Liver (tissue), 9 donors: ENCODE data around the gene IGF1R. TPM values are rescaled to one million over a fixed set of nuclear protein-coding genes. Genes with fewer than 3 reads are reported as not detected.

ENCODE experiments used
- DNase-seq: peaks from one replicate; pipeline ENCODE4 v3.0.0-alpha.2; 2017; ENCODE audit warnings: low spot score
- H3K27ac ChIP-seq, 2 donors: one replicate each; pipeline ENCODE4 v1.7.0; 2013; ENCODE audit warnings: inconsistent platforms in 2 of 2, low read length in 2 of 2, control low read depth in 1 of 2, low read depth in 1 of 2, mild to moderate bottlenecking in 1 of 2
- H3K27me3 ChIP-seq, 4 donors: one replicate each; pipeline versions ENCODE4 v1.6.1 to v1.7.0; 2013; ENCODE audit warnings: low read length in 3 of 4, inconsistent platforms in 1 of 4, mild to moderate bottlenecking in 1 of 4, moderate library complexity in 1 of 4; ENCODE audit not compliant: control insufficient read depth in 4 of 4, insufficient read depth in 4 of 4
- H3K36me3 ChIP-seq, 4 donors: one replicate each; pipeline versions ENCODE4 v1.6.1 to v1.7.0; 2013; ENCODE audit warnings: low read length in 3 of 4, mild to moderate bottlenecking in 3 of 4, low read depth in 1 of 4, moderate library complexity in 1 of 4; ENCODE audit not compliant: control insufficient read depth in 4 of 4, insufficient read depth in 3 of 4
- H3K4me1 ChIP-seq, 4 donors: one replicate each; pipeline versions ENCODE4 v1.6.1 to v1.7.0; 2013; ENCODE audit warnings: low read length in 3 of 4, mild to moderate bottlenecking in 3 of 4, moderate library complexity in 1 of 4; ENCODE audit not compliant: control insufficient read depth in 4 of 4, insufficient read depth in 4 of 4
- H3K4me3 ChIP-seq, 3 donors: one replicate each; pipeline versions ENCODE4 v1.6.1 to v1.7.0; 2013; ENCODE audit warnings: low read length in 3 of 3, control low read depth in 1 of 3, low read depth in 1 of 3, mild to moderate bottlenecking in 1 of 3
- H3K9ac ChIP-seq, 2 donors: one replicate each; pipeline ENCODE4 v1.7.0; 2013; ENCODE audit warnings: low read length in 2 of 2, mild to moderate bottlenecking in 2 of 2, moderate library complexity in 2 of 2, control low read depth in 1 of 2, low read depth in 1 of 2
- H3K9me3 ChIP-seq, 4 donors: one replicate each; pipeline versions ENCODE4 v1.6.1 to v1.7.0; 2013; ENCODE audit warnings: low read length in 3 of 4; ENCODE audit not compliant: control insufficient read depth in 4 of 4
- EGR1 ChIP-seq, 2 donors: IDR thresholded peaks; 2 replicates each; pipeline ENCODE4 v1.6.1; 2016 to 2018; ENCODE audit warnings: antibody characterized with exemption in 2 of 2, low read depth in 2 of 2
- FOXA1 ChIP-seq: IDR thresholded peaks from 2 replicates; pipeline ENCODE4 v1.6.1; 2016; ENCODE audit warnings: antibody characterized with exemption
- FOXA2 ChIP-seq: IDR thresholded peaks from 2 replicates; pipeline ENCODE4 v1.6.1; 2016; ENCODE audit warnings: antibody characterized with exemption
- GABPA ChIP-seq, 2 donors: IDR thresholded peaks in 1 of 2; conservative IDR thresholded peaks in 1 of 2; 2 replicates each; pipeline ENCODE4 v1.6.1; 2016; ENCODE audit warnings: antibody characterized with exemption in 2 of 2, mild to moderate bottlenecking in 1 of 2, moderate library complexity in 1 of 2
- HNF4A ChIP-seq, 2 donors: conservative IDR thresholded peaks; 2 replicates each; pipeline ENCODE4 v1.6.1; 2016; ENCODE audit warnings: antibody characterized with exemption in 2 of 2, mild to moderate bottlenecking in 2 of 2
- HNF4G ChIP-seq: IDR thresholded peaks from 2 replicates; pipeline ENCODE4 v1.6.1; 2016; ENCODE audit warnings: antibody characterized with exemption
- JUND ChIP-seq, 2 donors: IDR thresholded peaks; 2 replicates each; pipeline ENCODE4 v1.6.1; 2016; ENCODE audit warnings: antibody characterized with exemption in 2 of 2
- NR2F2 ChIP-seq: IDR thresholded peaks from 2 replicates; pipeline ENCODE4 v1.6.1; 2016; ENCODE audit warnings: antibody characterized with exemption
- RAD21 ChIP-seq, 2 donors: IDR thresholded peaks; 2 replicates each; pipeline ENCODE4 v1.6.1; 2016; ENCODE audit warnings: antibody characterized with exemption in 2 of 2, mild to moderate bottlenecking in 2 of 2
- RXRA ChIP-seq, 2 donors: IDR thresholded peaks; 2 replicates each; pipeline ENCODE4 v1.6.1; 2017 to 2018; ENCODE audit warnings: antibody characterized with exemption in 2 of 2, mild to moderate bottlenecking in 1 of 2
- SP1 ChIP-seq: IDR thresholded peaks from 2 replicates; pipeline ENCODE4 v1.6.1; 2018; ENCODE audit warnings: antibody characterized with exemption, mild to moderate bottlenecking
- TAF1 ChIP-seq: conservative IDR thresholded peaks from 2 replicates; pipeline ENCODE4 v1.6.1; 2016; ENCODE audit warnings: antibody characterized with exemption, mild to moderate bottlenecking
- YY1 ChIP-seq: IDR thresholded peaks from 2 replicates; pipeline ENCODE4 v1.6.1; 2016; ENCODE audit warnings: antibody characterized with exemption, mild to moderate bottlenecking
- ZBTB33 ChIP-seq: IDR thresholded peaks from 2 replicates; pipeline ENCODE4 v1.6.1; 2016; ENCODE audit warnings: antibody characterized with exemption
- WGBS: extraction: QIAGEN DNeasy Blood & Tissue Kit; methylation state at CpG from one replicate; pipeline ENCODE4 v1.1.7; 2013; 5-methylcytosine and 5-hydroxymethylcytosine counted together
- polyA plus RNA-seq, 2 donors: library from polyadenylated mRNA; stranded (reverse) in 1 of 2; unstranded in 1 of 2; fragments of 200-250 nt in 1 of 2; fragments of >200 nt in 1 of 2; fragmentation: Nextera tagmentation in 1 of 2; extraction: Ambion mirVana in 1 of 2; gene quantifications; one replicate each; pipeline versions ENCODE4 v1.2.1 to v1.2.3, GENCODE V29; 2013 to 2015
- total RNA-seq, 2 donors: library from RNA; depleted of rRNA; stranded (reverse); fragments of >200 nt; gene quantifications; one replicate each; pipeline ENCODE4 v1.2.3, GENCODE V29; 2014
- TF ChIP-seq, protein P1 (sequence below): IDR thresholded peaks from 2 replicates; pipeline ENCODE4 v1.6.1; 2016; ENCODE audit warnings: antibody characterized with exemption, mild to moderate bottlenecking
- TF ChIP-seq, protein P2 (sequence below): IDR thresholded peaks from 2 replicates; pipeline ENCODE4 v1.6.1; 2016; ENCODE audit warnings: antibody characterized with exemption
- TF ChIP-seq, protein P3 (sequence below): IDR thresholded peaks from 2 replicates; pipeline ENCODE4 v1.6.1; 2016; ENCODE audit warnings: antibody characterized with exemption
- TF ChIP-seq, protein P4 (sequence below): fragments of 150-350 bp; IDR thresholded peaks from 2 replicates; pipeline ENCODE4 v1.5.1; 2017; ENCODE audit warnings: improper control_type of control experiment, low read depth, low read length; ENCODE audit not compliant: missing input control
- donor health status: healthy.
- donor health status: healthy.
- donor health status: healthy.
- donor health status: healthy.
- donor health status: healthy.

The IGF1R gene
- total and polyA plus RNA-seq, 4 donors = 0.69 to 10.3 (median 3.2) TPM

GRCh38 chr15:98781838-98782237 lies 133.5 kb downstream of the IGF1R start:
- peaks cover 0 to 3% (median under 1%) of the 10 kb centered on the region in 4 donors for H3K27me3 ChIP-seq
- 86% methylated on average over 1 of the region's 1 CpG for WGBS
- DNase-seq = no peak
- H3K36me3 ChIP-seq = no peaks in the 10 kb centered on the region
- H3K27ac ChIP-seq = no peak overlapping the region
- no peaks in the 10 kb centered on the region for H3K9me3 ChIP-seq
- H3K9ac ChIP-seq = no peak overlapping the region
- H3K4me1 ChIP-seq = no peaks in the 10 kb centered on the region
- H3K4me3 ChIP-seq = no peak overlapping the region
- TF ChIP-seq YY1 (no peak), EGR1 (IDR thresholded peaks at IDR 0.05; ENCODE audit: low read depth in 2 of 2) (no peak), RAD21 (IDR thresholded peaks at IDR 0.05) (no peak), ZBTB33 (no peak), TAF1 (no peak), FOXA1 (no peak), RXRA (IDR thresholded peaks at IDR 0.05) (no peak), GABPA (IDR thresholded peaks at IDR 0.05 in 1 of 2, conservative IDR thresholded peaks at IDR 0.05 in 1 of 2) (no peak), HNF4A (conservative IDR thresholded peaks at IDR 0.05) (no peak), NR2F2 (no peak), JUND (IDR thresholded peaks at IDR 0.05) (no peak), FOXA2 (no peak), SP1 (no peak), HNF4G (no peak)
- TF ChIP-seq, protein P1, sequence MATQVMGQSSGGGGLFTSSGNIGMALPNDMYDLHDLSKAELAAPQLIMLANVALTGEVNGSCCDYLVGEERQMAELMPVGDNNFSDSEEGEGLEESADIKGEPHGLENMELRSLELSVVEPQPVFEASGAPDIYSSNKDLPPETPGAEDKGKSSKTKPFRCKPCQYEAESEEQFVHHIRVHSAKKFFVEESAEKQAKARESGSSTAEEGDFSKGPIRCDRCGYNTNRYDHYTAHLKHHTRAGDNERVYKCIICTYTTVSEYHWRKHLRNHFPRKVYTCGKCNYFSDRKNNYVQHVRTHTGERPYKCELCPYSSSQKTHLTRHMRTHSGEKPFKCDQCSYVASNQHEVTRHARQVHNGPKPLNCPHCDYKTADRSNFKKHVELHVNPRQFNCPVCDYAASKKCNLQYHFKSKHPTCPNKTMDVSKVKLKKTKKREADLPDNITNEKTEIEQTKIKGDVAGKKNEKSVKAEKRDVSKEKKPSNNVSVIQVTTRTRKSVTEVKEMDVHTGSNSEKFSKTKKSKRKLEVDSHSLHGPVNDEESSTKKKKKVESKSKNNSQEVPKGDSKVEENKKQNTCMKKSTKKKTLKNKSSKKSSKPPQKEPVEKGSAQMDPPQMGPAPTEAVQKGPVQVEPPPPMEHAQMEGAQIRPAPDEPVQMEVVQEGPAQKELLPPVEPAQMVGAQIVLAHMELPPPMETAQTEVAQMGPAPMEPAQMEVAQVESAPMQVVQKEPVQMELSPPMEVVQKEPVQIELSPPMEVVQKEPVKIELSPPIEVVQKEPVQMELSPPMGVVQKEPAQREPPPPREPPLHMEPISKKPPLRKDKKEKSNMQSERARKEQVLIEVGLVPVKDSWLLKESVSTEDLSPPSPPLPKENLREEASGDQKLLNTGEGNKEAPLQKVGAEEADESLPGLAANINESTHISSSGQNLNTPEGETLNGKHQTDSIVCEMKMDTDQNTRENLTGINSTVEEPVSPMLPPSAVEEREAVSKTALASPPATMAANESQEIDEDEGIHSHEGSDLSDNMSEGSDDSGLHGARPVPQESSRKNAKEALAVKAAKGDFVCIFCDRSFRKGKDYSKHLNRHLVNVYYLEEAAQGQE = no peak
- TF ChIP-seq, protein P2, sequence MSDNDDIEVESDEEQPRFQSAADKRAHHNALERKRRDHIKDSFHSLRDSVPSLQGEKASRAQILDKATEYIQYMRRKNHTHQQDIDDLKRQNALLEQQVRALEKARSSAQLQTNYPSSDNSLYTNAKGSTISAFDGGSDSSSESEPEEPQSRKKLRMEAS = no peak
- TF ChIP-seq, protein P3, sequence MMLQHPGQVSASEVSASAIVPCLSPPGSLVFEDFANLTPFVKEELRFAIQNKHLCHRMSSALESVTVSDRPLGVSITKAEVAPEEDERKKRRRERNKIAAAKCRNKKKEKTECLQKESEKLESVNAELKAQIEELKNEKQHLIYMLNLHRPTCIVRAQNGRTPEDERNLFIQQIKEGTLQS = no peak
- TF ChIP-seq, protein P4, sequence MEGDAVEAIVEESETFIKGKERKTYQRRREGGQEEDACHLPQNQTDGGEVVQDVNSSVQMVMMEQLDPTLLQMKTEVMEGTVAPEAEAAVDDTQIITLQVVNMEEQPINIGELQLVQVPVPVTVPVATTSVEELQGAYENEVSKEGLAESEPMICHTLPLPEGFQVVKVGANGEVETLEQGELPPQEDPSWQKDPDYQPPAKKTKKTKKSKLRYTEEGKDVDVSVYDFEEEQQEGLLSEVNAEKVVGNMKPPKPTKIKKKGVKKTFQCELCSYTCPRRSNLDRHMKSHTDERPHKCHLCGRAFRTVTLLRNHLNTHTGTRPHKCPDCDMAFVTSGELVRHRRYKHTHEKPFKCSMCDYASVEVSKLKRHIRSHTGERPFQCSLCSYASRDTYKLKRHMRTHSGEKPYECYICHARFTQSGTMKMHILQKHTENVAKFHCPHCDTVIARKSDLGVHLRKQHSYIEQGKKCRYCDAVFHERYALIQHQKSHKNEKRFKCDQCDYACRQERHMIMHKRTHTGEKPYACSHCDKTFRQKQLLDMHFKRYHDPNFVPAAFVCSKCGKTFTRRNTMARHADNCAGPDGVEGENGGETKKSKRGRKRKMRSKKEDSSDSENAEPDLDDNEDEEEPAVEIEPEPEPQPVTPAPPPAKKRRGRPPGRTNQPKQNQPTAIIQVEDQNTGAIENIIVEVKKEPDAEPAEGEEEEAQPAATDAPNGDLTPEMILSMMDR = no peak
